T-helper 22 cell (primary cell): ENCODE data around the gene GPER1.

Experiments used
- DNase-seq: peaks from one replicate; pipeline ENCODE4 v3.0.0-alpha.2; 2020; ENCODE audit warnings: low read depth

The GPER1 gene

DNA sequence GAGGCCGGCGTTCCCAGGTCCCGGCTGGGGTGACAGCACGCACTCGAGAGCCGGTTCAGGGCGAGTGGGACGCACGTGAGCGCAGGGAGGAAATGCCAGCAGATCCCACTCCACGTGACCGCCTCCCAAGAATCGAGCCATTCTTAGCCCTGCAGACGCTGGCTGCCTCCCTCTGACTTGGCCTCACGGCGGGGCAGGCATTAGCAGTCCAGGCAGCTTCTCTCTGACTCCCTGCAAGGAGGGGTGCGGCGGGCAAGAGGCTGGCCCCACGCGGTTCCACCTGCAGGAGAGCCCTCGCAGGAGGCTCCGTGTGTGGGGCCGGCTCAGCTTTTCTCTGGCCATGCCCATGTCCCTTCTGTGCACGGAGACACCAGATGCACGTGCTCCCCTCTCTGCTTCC lies 33.5 kb upstream of the GPER1 start:
- no peak for DNase-seq

DNA sequence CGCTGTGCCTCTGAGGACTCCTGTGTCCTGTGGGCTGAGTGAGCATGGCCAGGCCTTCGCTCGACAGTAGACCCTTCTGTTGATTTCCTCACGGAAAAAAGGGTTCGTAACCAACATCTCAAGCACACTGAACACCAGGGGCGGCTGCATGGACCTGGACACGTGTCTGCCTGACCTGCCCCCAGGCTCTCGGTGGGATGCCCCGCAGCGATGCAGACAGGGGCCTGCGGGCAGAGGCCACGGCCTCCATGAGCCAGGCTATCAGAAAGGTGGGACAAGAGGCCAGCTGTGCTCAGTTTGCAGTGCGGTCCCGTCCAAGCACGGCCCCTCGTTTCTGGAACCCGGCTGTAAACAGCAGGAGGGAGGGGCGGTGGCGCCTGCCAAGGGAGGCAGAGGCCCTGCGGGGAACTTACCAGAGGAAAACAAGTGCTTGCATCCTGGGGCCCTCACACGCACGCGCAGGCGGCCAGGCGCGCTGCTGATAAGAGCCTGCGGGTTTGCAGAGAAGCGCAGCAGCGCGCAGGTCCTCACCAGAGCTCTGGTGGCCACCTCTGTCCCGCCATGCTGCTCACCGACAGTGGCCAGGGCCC lies 33.0 kb upstream of the GPER1 start:
- peak; percentile 13 for DNase-seq

DNA sequence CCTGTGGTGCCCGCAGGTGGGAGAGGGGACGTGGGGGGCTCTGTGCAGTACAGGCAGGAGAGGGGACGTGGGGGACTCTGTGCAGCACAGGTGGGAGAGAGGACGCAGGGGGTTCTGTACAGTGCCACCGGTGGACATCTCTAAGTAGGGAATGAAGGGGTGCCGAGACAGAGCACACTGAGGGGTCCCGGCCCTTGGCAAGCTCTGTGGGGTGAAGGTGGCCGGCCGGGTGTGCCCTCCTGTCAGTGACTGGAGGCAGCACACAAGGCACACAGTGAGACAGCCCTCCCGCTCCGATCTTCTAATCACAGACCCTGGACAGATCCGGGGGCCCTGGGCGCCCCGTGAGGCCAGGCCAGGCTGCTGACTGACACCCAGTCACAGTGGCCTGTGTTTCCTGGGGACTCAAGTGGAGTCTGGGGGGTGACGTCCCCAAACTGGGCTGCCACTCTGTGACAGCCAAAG lies 32.4 kb upstream of the GPER1 start:
- DNase-seq, result no peak

DNA sequence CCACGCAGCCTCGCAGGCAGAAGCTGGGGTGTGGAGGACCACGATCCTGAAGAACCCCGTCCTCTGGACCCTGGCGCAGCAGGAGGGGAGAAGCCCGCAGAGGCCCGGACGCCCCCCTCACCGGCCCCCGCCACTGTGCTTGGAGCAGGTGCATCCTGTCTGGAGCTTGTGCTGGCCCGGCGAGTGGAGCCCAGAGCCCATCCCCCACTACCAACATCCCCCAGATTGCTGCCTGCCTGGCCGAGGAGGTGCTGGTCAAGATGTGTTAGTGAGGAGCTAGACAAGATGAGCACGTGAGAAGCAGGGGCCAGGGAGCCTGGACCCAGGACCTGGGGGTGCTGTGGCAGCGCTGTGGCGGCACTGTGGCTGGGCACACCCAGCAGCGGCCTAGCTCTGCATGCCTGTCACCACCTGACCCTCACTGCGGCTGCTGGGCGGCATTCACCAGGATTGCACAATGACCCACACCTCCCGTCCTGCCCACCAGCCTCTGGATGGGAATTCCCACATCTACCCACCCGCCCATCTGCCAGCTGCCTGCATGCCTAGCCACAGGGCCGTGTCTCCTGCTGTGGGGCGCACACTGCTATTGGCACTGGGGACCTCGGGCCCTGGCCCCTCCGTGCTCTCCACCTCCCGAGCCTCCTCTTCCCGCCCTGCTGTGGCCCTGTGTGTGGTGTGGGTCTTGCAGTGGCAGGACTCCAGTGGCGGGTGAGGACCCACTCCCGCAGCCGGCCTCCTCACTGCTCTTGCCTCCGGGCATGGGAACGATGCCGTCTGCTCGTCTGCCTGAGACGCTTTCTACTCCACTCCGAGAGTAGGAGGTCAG lies 31.7 kb upstream of the GPER1 start:
- no peak for DNase-seq

DNA sequence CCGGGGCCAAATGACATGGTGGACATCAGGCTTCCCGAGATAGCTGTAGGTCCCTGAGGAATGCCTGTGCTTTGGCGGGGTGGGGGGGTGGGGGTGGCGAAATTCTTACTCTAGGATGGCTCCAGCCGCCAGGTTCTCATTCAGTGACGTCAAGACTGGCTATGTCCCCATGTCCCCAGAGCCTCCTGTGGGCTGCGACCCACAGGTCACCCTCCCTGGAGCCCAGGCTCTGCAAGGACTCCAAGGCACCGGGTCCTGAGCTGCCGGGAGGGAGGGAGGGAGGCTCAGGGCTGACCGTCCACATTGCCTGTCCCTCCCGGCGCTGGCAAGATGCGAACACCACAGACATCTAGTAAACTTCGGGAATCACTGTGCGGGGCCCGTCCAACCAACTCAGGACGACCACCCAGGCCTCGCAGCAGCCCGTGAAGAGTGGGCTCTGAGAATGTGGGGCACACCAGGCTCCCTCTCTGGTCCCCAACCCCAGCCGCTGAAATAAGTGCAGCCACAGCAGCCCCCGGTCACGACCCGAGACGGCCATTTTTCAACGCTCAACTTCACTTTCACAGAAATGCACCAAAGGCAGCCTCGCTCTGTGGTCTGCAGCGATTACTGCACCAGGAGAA lies 31.0 kb upstream of the GPER1 start:
- no peak for DNase-seq

DNA sequence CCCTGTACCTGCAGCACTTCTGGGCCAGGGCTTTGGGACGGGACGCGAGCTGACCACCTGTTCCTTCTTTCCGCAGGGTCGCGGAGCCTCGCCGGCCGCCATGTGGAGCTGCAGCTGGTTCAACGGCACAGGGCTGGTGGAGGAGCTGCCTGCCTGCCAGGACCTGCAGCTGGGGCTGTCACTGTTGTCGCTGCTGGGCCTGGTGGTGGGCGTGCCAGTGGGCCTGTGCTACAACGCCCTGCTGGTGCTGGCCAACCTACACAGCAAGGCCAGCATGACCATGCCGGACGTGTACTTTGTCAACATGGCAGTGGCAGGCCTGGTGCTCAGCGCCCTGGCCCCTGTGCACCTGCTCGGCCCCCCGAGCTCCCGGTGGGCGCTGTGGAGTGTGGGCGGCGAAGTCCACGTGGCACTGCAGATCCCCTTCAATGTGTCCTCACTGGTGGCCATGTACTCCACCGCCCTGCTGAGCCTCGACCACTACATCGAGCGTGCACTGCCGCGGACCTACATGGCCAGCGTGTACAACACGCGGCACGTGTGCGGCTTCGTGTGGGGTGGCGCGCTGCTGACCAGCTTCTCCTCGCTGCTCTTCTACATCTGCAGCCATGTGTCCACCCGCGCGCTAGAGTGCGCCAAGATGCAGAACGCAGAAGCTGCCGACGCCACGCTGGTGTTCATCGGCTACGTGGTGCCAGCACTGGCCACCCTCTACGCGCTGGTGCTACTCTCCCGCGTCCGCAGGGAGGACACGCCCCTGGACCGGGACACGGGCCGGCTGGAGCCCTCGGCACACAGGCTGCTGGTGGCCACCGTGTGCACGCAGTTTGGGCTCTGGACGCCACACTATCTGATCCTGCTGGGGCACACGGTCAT lies 30.3 kb upstream of the GPER1 start:
- no peak for DNase-seq

DNA sequence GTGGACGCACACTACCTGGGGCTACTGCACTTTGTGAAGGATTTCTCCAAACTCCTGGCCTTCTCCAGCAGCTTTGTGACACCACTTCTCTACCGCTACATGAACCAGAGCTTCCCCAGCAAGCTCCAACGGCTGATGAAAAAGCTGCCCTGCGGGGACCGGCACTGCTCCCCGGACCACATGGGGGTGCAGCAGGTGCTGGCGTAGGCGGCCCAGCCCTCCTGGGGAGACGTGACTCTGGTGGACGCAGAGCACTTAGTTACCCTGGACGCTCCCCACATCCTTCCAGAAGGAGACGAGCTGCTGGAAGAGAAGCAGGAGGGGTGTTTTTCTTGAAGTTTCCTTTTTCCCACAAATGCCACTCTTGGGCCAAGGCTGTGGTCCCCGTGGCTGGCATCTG lies 29.6 kb upstream of the GPER1 start:
- DNase-seq, result no peak

DNA sequence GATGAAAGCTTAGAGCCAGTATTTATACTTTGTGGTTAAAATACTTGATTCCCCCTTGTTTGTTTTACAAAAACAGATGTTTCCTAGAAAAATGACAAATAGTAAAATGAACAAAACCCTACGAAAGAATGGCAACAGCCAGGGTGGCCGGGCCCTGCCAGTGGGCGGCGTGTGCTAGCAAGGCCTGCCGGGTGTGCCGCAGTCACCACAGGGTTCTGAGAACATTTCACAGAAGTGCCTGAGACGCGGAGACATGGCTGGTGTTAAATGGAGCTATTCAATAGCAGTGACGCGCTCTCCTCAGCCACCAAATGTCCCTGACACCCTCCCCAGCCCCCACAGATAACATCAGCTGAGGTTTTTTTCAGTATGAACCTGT lies 29.1 kb upstream of the GPER1 start:
- peak; percentile 27 for DNase-seq

DNA sequence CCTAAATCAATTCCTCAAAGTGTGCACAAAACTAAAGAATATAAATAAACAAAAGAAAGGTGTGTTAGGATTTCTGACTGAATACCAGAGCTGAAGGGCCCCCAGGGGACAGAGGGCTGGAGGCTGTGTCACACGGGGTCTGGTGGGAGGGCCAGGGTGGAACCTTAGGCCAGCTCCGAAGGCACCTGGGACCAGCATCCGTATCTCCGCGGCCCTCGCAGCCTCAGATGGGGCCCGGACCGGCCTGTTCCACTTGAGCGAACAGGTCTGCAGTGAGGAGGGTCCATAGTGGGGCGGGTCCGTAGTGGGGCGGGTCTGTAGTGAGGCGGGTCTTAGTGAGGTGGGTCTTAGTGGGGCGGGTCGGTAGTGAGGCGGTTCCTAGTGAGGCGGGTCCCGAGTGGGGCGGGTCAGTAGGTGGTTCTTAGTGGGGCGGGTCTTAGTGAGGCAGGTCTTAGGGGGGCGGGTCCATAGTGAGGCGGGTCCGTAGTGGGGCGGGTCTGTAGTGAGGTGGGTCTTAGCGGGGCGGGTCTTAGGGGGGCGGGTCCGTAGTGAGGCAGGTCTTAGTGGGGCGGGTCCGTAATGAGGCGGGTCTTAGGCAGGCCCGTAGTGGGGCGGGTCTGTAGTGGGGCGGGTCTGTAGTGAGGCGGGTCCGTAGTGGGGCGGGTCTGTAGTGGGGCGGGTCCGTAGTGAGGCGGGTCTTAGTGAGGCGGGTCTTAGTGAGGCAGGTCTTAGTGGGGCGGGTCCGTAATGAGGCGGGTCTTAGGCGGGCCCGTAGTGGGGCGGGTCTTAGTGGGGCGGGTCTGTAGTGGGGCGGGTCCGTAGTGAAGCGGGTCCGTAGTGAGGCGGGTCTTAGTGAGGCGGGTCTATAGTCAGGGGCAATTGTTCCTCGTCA lies 28.5 kb upstream of the GPER1 start:
- DNase-seq, result peak; percentile 19

DNA sequence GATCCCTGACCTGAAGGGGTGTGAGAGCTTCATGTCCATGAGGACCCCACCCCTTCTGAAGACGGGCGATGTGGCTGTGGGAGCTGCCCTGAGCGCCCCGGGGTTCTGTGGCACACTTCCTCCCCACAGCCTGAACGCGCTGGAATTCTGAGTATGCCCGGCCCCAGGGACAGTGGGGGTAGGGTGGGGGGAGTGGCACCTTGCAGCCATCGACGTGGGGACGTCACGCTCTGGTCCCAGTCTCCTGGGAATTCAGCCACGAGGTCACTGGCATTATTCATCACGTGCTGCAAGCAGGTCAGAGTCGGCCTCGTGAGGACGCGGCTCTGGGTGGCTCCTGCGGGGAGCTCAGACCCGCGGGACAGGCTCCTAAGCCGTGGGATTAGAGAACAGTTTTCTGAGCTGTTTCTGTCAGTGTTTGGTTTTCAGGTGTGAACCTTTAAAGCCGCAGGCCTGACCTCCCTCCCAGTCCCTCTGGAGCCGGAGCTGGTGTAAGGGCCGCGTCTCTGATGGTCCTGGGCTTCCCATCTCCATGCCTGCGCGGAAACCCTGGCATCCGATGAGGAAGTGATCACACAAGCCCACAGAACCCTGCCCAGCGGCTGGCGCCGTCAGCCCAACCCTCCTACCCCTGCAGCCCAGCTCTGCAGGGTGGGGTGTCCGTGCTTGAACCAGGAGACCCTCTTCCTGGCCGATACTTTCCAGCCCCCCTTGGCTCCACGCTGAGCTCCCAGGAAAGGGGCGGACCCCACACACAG lies 27.4 kb upstream of the GPER1 start:
- DNase-seq, result no peak

DNA sequence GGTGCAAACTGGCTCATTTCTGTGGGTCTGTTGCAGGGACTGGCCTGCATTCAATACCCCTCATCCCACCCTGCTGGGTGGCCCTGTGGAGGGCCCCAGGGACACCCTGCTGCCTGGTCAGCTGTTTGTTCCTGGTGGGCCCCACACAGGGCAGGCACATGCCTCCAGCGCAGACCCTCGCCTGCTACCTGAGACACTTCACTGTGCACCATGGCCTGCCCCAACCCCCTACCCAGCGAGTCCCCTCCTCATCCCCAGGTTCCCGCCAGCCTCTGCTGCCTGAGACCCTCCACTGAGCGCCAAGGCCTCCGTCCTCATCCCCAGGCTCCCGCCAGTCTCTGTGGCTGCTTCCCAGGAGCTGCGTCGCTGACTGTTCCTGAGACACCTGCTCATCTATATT lies 26.7 kb upstream of the GPER1 start:
- DNase-seq, result no peak

DNA sequence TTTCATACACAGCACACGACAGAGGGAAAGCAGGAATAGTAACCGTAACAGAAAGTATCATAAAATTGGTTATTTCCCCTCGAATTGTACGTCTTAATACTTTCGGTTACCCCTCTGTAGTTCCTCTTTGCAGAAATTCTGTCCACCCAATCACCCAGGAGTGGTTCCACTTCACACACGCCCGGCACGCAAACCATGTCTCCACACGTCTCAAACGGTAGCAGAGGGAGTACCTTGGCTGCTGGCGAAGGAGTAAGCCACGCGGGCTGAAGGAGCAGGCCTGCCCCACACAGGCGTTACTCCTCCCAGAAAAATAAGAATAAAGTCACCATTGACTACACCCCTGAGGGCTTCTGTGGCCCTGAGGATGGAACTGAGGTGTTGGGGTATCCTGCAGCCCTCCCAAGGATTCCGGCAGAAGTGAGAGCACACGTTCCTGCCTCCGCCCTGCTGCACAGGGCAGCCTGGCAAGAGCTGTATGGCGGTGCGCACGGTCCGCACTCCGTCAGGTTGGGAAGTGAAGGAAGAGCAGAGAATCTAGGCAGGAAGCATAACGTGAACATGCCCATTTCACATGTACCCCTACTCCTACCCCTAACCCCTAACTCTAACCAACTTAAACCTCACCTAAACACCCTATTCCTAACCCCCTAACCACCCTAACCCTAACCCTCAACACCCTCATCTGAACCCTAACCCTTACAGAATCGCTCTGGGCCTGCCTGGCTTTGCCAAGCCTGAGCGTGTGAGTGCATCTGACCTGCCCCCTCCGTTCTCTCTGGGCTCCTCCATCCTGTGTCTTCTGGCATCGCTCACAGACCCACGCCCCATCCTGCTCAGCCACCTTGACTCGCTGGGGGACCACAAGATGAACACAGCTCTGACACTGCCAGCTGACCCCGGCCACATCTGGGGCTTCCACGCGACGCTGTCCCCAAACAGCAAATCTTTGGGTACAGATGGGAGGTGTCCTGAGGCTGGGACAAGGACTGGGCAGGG lies 25.3 kb upstream of the GPER1 start:
- no peak for DNase-seq

DNA sequence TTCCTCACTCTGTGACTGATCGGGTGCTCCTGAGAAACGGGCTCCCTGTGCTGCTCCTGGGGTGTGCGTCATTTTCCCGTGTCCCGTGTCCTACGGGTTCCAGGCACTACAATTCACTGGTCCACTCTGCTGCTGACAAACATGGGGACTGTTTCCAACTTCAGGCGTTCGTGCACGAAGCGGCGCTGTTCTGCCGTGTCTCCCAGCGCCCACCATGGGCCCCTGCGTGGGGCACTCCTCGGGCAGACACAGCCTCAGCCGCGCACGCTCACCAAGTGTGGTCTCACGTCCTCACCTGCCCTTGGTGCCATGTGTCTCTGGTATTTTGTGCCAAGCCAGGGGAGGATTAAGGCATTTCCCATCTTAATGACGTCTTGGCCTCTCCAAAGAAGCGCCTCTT lies 24.6 kb upstream of the GPER1 start:
- no peak for DNase-seq

DNA sequence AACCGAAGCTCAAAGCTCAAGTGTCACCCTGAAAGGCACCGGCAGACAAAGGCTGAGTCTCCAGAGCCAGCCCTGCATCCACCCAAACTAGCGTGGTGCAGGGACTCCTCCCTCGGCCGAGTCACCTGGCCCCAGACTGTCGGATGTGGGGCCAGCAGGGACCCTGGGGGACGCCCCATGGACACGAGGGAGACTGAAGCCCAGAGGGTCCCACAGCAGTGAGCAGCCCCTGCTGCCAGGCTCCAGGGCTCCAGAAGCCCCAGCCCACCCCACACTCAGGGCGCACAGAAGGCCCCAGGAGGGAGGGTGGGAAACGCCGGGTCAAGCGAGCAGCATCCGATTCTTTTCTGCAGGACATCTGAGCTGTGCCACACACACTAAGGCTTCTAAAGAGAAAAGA lies 23.3 kb upstream of the GPER1 start:
- DNase-seq, result no peak

DNA sequence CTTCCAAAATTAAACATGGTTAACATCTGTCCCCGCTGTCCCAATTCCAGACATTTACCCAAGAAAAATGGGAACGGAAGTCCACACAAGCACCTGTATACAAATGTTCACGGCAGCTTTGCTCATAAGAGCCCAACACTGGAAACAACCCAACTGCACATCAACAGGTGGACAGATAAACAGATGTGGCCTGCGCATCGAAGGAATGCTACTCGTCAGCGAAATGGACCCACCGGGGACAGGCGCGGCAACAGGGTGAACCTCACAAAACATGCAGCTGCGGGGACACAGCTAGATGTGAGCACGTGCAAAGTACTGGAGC lies 22.7 kb upstream of the GPER1 start:
- no peak for DNase-seq

DNA sequence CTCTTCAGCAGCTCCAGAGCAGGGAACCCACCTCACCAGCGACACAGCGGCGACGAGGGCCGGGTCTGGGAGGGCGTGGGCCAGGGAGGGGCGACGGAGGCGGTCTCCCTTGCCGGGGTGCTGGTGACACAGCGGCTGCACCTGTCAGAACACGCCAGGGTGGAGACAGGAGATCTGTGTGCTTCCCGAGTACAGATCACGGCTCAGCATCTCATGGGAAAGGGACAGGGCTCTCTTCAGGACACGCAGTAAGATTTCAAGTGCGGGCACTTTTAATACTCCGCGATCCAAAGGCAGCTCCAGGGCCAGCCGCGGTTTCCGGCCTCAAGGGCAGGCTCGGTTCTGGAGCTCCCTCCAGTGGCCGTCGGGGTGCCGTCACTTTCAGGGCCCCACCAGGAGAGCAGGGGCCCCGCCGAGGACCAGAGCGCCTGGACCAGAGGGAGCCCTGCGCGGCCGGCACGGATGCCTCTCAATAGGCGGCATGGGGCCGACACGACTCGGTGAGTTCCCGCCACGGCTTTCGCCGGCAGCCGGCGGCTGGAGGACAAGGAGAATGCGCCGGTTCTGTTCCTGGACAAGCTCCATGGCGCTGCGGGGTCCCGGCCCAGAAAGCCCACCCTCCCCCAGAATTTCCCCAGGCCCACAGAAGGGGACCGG lies 22.2 kb upstream of the GPER1 start:
- peak; percentile 54 for DNase-seq

DNA sequence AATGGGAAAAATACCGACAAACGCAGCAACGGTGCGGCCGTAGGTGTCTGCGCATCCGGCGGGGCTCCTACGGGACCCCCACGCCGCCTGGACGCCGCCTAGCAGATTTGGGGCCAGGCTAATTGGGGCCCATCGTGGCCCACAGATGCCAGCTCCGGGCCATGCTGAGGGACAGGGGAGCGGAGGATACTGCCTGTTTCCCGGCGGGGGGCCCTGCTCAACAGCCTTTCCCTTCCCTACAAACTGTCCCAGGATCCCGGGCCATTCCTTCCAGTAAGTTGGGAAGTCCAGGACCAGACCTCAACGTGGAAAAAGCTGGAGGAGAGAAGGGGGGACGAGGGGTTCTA lies 21.7 kb upstream of the GPER1 start:
- no peak for DNase-seq

DNA sequence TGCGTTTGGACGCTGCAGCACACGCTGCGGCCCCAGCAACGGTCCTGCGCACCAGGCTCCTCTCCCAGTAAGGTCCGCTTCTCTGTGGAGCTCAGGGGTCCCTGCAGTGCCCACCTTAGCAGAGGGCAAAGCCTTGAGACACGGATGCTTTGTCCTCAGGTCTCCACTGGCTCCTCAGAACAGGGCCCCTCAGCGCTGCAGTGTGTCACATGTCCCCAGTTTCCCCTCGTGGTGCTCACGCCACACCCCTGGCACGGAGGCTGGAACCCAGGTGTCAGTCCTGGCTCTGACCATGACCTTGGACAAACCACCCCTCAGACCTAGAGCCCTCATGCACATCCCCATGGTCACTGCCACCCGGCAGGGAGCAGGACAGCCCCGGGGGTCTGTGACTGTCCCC lies 19.9 kb upstream of the GPER1 start:
- DNase-seq, result no peak

DNA sequence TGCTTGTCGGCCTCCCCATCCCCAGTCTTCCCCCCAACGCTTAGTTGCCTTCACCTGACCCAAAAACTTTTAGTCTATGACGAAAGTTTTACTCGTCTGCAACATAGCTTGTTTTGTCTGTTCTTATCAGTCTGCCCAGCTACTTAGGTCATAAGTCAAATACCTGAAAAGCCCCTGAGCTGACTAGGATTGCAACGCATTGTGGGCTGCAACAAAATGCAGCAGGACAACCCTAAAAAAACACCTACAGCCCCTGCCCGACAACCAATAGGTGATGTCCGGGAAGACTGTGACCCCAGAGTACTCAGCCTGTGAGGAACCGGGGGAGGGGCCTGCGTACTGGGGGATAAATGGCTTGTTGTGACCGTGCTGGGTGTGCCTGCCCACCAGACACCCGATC lies 19.3 kb upstream of the GPER1 start:
- DNase-seq, result no peak
